ENCODE data around the gene ISX.
"Not testable (repeated sequence)": the region's sequence is repeated elsewhere in the genome, so short reads cannot be mapped to it uniquely, and the experiment has no call there.

Gene ISX

DNA sequence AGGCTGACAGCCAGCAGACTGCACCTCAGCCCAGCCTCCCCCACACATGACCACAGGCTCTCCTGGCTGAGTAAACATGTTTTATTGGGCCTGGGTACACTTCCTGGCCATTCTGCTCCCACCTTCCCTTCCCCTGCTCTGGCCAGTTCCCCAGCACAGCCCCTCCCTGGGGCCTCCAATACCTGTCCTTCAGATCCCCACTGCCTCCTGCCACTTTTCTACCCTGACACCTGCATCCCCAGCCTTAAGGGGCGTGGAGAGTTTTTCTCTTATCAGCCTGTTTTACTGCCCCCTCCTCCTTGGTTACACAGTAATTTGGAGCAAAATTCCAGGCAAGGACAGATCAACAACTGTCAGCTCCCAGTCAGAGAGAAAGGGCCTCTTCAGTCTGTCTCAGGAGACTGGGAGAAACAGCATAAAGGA lies at the start of gene ISX:
TSS of gene ISX (plus strand) at position 363 of the 423 bp plus-strand sequence. CDS start 930 bp downstream, outside the sequence.
- DNase-seq (ENCODE audit: insufficient read length, low spot score) (no peak), FAIRE-seq (no peak)

DNA sequence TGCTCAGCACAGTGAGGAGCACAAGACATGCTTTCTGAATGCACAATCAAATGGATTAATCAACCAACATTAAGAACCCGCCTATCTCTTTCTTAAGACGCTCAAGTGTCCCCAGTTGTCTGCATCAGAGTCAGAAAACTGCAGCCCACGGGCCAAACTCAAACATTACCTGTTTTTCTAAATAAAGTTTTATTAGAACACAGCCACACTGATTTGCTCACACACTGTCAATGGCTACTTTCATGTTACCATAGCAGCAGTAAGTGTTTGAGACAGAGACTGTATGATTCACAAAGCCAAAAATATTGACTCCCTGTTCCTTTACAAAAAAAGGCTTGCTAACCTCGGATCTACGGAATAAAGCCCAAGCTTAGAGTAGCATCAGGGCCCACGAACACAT lies 49.0 kb upstream of the ISX start:
- FAIRE-seq (no peak), DNase-seq (ENCODE audit: insufficient read length, low spot score) (no peak)

DNA sequence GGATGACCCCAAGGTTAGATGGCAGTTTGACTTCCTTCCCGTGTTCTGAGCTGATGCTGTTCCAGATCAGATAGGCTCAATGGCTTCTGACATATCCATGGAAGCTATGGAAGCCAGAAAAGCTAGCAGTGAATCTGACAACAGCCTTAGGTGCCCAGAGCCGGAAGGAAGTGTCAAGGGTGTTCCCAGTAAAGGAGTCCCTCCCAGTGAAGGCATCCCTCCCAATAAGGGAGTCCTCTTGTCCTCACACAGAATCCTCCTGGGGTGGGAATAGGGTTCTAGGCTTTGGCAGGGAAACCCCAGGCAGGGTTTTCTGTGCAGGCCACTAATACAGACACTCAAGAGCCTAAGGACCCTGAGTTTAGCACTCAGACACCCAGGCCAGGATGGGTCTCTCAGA lies 47.0 kb upstream of the ISX start:
- no peak for FAIRE-seq
- DNase-seq (ENCODE audit: insufficient read length, low spot score), result no peak

DNA sequence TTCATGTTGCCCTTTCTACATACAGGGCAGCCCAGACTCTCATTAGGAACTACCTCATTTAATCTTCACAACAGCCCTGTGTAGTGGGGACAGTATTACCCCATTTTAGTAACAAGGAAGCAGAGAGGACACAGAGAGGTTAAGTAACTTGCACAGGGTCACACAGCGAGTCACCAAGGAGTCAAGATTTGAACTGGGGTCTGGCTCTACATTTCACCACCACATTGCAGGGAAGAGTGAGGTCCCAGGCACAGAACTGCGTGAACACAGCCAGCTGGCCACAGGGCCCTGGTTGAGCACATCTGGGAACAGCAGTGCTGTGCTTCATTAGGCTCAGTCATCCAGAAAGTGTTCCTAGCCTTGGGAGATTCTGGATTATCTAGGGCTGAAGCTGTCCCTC lies 45.4 kb upstream of the ISX start:
- DNase-seq (ENCODE audit: insufficient read length, low spot score) (no peak), FAIRE-seq (no peak)

DNA sequence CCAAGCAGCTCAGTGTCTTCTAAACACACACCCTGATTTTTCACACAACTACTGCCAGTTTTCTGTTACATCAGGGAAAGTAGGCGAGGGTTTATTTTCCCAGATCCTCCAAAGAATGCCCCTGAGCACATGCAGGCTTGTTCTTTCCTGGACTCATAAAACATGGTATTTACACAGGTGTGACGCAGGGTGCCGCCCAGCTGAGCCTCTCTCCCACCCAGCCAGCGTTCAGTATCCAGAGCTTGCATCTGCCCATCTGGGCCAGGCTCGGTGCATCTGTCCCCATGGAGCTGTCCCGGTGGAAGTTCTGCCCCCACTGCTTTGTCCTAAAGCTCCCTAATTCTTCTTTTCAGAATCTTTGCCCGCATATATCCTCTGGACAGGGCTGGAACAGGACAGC lies 44.8 kb upstream of the ISX start:
- FAIRE-seq (no peak), DNase-seq (ENCODE audit: insufficient read length, low spot score) (no peak)

DNA sequence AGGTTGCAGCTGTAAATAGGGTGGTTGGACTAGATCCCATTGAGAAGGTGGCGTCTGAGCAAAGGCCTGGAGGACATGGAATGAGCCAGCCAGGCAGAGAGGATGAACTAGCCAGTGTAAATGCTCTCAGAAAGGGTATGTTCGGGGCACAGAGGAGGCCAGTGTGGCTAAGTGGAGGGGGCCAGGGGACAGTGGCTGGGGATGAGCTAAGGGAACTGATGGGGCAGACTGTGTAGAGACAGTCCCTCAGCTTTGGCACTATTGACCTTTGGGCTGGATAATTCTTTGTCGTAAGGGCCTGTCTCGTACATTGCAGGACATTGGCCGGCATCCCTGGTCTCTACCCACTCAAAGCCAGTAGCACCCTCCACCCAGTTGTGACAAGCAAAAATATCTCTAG lies 43.7 kb upstream of the ISX start:
- DNase-seq (ENCODE audit: insufficient read length, low spot score) (no peak), FAIRE-seq (no peak)

DNA sequence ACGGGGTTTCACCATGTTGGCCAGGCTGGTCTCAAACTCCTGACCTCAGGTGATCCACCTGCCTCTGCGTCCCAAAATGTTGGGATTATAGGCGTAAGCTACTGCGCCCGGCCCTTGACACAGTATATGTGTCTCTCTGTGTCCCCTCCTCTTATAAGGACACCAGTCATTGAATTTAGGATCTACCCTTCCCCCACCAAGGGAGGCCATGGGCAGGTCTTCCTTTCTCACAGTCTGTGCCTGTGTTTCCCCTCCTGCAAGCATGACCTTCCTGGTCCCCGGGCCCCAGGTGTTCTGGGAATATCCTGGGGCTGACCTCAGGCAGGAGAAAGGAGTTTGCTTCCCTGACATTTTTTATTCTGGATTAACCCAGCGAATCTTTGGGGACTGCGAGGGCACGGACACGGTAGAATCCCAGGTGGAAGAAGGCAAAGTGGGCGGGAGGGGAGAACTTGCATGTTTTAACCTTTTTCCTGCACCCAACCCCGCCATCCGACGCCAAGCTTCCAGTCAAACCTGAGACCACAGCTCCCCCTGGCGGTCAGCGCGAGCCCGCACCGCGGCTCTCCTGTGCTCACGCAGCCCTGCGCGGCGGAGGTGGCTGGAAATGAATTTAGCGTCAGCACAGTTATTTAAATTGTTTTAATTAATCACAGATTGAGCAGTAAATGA lies 42.1 kb upstream of the ISX start:
- DNase-seq (ENCODE audit: insufficient read length, low spot score) (peak; percentile 11), FAIRE-seq (no peak)

DNA sequence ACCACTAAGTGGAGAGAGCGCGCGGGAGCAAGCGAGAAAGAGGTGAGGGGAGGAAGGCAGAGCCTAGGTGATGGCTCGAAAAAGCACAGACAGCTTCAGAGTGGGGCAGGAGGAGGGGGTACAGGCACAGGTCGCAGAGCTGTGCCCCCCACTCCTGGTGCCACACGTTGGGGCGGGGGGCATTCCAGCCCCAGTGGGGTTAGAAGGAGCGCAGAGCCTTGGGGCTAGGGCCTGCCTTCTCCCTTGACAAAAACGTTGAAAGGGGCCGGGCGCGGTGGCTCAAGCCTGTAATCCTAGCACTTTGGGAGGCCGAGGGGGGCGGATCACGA lies 41.6 kb upstream of the ISX start:
- FAIRE-seq, result no peak
- no peak for DNase-seq (ENCODE audit: insufficient read length, low spot score)

DNA sequence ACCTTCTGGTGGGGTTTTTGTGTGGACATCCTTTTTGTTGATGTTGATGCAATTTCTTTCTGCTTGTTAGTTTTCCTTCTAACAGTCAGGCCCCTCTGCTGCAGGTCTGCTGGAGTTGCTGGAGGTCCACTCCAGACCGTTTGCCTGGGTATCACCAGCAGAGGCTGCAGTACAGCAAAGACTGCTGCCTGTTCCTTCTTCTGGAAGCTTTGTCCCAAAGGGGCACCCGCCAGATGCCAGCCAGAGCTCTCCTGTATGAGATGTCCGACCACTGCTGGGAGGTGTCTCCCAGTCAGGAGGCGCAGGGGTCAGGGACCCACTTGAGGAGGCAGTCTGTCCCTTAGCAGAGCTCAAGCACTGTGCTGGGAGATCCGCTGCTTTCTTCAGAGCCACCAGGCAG lies 35.8 kb upstream of the ISX start:
- FAIRE-seq; DNase-seq (ENCODE audit: insufficient read length, low spot score): not testable (repeated sequence)

DNA sequence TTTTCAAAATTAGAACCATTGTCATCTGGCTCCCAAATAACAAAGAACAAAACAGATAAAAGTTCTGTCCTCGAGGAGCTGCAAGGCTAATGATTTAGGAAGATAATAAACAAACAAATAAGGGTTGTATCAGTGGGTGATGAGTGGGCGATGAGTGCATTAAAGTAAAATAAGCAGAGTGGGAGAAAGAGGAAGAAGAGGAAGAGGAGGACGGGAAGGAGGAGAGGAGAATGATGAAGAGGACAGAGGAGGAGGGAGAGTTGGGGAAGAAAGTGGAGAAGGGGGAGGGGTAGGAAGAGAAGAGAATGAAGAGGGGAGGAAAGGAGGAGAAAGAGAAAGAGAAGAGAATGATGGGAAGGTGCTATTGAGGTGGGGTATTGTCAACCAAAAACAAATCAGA lies 33.4 kb upstream of the ISX start:
- DNase-seq (ENCODE audit: insufficient read length, low spot score), result no peak
- no peak for FAIRE-seq

DNA sequence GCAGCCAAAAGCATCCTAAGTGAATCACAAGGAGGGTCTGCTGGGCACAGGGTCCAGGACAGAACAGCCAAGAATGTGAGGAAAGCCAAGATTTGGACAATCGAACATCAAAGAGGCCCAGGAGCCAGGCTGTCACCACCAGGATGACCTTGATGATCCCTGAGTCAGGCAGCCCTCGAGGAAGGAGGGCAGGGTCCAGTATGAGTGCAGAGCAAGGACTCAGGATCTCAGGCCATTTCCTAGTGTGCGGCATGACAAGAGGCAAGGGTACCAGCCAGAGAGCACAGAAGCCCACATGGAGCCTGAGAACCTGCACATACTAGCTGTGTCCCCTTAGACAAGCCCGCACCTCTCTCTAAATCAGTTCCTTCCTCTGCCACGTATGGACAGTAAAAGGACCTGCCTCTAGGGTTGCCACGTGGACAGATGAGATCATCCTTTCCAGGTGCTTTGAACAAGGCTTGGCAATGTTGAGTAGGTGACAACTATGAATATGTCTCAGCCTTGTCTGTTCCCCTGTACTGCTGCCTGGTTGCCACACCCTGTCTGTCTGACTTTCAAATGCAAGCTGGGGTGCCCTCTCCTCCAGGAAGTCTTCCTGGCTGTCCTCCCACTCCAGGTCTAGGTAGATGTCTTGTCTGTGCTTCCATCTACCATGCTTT lies 32.2 kb upstream of the ISX start:
- no peak for DNase-seq (ENCODE audit: insufficient read length, low spot score)
- FAIRE-seq, result no peak

DNA sequence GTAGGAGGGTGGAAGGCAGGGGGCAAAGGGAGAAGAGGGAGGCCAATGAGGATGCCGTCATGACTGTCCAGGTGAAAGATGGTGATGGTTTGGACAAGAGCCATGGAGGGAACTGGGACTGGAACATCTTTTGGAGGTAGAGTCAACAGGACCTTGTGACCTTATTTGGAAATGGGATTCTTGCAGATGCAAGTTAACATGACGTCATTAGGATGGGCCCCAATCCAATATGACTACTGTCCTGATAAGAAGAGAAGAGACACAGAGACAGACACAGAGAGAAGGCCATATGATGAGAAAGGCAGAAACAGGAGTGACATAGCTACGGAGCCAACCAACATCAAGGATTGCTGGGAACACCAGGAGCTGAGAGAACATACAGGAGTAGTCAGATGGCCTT lies 31.0 kb upstream of the ISX start:
- no peak for FAIRE-seq
- DNase-seq (ENCODE audit: insufficient read length, low spot score), result no peak

DNA sequence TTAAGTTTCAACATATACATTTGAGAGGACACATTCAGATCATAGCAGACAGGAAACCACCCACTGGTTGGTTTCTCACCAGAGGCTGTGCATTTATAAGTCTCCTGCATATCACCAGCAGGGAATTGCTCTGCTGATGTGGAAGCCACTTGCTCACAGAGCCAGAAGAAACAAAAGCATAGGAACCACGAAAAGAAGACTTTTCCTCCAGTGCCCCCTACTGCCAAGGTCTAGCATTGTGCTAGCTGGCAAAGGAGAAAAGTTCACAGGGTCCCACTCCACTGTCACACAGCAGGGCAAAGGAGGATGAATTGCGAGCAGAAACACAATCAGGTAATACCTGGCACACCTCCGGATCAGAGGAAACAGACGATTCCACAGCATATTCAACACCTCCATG lies 28.9 kb upstream of the ISX start:
- FAIRE-seq, result no peak
- no peak for DNase-seq (ENCODE audit: insufficient read length, low spot score)

DNA sequence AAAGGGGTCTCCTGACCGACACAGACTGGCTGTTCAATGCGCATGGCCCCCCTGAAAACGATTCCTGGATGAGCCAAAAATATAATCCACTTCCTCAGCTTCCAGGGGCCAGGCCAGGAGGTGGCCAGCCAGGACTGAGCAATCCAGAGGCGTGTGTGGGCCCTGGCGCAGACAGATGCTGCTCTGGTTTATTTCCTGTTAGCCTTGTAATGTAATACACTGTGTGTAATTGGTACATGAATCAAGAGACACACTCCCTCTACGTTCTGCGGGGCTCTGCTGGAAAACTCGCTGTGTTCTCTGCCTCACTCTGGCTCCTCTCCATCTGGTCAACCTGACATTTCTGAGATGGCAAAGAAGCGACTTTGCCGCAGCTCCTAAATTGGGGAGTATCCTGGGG lies 26.3 kb upstream of the ISX start:
- no peak for FAIRE-seq
- DNase-seq (ENCODE audit: insufficient read length, low spot score), result no peak

DNA sequence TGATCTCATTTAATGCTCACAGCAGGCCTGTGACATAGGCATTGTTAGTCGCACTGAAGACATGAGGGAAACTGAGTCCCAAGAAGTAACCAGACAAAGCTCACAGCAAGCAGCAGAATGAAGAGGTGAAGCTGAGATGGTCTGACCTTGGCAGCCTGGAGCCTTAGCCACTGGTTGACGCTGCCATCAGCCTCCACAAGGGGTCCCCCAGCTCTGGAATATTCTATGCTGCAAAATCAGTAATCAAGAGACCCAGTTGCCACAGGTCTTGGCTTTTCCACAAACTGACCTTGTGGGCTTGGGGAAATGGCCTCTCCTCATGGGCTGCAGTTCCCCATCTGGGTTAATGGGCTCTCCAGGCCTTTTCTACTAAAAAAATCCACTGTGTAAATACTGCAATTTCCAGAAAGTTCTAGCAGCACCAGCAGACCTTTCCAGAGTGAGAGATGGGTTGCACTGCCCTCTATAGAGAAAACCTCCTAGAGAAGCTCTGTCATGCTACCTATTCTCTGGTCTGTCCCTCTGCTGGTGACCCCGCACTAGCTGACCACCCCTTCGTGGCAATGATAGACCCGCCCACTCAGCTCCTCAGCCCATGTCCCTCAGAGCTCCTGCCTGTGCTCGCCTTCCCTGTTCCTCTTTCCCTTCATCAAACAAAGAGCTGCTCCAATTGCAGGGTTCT lies 22.6 kb upstream of the ISX start:
- DNase-seq (ENCODE audit: insufficient read length, low spot score), result no peak
- no peak for FAIRE-seq

DNA sequence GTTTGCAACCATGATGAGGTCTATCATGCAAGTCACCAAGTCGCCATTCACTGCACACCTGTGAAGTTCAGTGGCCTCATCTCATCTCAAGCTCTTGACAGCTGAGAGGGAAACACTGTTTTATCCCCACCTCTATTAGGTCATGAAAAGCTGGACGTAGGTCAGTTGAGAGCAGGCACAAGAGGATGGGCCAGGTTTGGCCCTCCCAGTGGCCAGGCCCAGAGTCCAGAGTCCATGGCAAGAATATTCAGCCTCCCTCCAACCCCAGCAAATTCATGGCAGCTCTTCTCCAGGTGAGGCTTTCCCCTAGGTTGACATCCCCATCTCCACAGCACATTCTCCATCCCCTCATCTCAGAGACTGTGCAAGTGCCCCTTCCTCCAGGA lies 22.0 kb upstream of the ISX start:
- no peak for FAIRE-seq
- DNase-seq (ENCODE audit: insufficient read length, low spot score), result no peak

DNA sequence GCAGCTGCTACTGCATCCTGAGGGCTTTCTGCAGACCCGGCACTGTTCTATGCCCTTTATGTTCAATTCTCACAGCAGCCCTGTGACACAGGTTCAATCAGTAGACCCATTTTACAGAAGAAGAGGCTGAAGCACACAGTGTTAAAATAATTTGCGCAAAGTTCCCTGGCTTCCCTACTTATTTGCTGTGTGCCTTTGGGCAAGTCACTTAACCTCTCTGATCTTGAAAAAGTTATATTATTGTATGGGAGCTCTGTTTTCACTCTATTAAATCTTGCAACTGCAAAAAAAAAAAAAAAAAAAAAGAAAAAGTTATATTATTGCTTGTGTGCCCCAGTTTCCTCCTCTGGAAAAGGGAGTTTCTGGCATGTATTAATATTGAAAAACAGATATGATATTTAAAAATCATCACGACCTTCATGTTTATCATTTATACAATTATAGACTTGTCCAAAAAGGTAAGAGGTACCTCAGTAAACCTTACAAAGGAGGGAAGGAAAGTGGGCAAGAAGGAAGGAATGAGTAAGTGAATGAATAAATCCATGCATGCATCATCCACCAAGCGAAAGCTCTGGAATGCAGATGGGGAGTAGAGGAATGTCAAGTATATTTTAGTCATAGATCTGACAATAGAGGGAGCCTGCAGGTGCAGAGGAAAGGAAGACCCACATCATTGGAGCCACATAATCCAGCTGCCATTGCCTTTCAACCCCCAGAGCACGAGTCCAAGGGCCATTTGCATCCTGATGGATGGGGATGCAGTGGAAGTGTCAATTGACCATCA lies 21.2 kb upstream of the ISX start:
- FAIRE-seq (no peak), DNase-seq (ENCODE audit: insufficient read length, low spot score) (no peak)

DNA sequence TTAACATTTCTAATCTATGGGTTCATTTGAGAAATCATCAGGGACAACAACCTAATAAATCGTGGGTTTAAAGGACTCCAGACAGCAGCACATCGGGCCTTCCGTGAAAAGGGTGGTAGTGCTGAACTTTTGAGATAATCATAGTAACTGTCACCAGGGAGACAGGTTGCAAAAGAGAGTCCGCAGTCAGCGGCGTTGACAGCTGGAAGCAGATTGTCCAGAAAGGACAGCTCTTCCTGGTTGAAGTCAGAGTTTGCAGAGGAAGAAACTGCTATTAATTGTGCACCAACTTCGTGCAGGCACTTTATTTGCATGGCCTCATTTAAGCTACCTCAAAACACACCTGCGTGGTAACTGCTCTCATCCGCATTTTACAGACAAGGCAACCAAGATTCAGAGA lies 20.5 kb upstream of the ISX start:
- FAIRE-seq (no peak), DNase-seq (ENCODE audit: insufficient read length, low spot score) (no peak)

DNA sequence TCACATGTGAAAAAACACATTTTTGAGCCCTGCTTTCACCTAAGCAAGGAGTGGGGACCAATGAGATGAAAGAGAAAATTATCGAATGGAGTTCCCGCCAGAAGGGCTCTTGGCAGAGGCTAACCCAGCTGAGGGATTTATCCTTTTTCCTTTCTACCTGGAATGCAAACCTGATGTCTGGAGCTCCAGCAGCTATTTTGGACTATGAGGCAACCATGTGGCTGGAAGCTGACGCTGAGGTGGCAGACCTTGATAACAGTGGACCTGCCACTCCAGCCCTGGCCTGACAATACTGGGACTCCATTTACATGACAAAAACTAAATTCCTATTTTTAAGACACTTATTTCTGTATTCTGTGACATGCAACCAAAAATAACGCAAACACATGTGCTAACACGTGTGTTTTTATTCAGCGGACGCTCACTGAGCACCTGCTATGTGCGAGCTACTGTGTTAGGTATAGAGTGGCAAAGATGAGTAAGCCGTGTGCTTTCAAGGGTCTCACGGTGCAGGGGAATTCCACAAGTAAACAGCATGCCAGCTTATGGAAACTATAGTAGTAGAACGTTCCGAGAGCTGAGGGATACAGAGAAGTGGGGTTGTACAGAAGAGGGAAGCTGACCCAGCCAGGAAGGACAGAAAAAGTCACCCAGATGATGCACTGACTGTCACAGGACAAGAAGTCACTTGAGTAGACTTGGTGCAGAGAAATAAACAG lies 19.1 kb upstream of the ISX start:
- FAIRE-seq (no peak), DNase-seq (ENCODE audit: insufficient read length, low spot score) (no peak)

DNA sequence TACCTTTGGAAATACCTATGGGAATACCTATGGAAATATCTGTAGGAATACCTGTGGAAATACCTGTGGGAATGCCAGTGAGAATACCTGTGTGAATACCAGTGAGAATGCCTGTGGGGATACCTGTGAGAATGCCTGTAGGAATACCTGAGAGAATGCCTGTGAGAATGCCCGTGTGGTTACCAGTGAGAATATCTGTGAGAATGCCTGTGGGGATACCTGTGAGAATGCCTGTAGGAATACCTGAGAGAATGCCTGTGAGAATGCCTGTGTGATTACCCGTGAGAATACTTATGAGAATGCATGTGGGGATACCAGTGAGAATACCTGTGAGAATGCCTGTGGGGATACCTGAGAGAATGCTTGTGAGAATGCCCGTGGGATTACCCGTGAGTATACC lies 15.9 kb upstream of the ISX start:
- FAIRE-seq; DNase-seq (ENCODE audit: insufficient read length, low spot score): not testable (repeated sequence)

DNA sequence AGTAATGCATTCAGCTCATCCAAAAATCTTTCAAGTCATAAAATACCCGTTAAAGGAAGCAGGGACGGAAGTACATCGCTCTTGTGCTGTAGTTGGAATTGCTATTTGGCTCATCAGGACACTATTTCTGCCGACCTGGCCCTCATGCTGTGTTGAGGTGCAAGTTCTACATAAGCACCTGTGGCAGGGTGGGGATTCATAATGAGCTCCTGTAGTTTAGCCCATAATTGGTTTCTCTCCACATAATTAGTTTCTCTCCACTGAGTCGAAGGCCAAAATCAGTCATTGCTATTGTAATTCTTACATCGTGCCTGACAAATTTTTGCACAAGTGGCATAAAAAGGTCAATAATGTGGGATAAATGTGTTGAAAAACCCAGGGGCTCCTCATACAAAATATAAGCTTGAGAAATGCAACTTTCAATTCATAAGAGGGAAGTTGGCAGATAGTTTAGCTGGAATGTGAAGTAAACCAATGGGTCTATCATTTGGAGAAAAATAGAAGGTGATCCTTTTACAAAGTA lies 14.9 kb upstream of the ISX start:
- FAIRE-seq, result no peak
- no peak for DNase-seq (ENCODE audit: insufficient read length, low spot score)

All from HTR-8/SVneo (cell line).